ENCODE measurements around the gene SPAG16. TPM values are rescaled to one million over a fixed set of nuclear protein-coding genes. Genes with fewer than 3 reads are reported as not detected.

Gene SPAG16
- total RNA-seq, 1 donor, result 35.2 TPM

- DNase-seq (ENCODE audit: low read depth), result no peak
- no peak overlapping the region for H3K4me3 ChIP-seq (ENCODE audit: low read depth, low read length)
- no peak for TF ChIP-seq CTCF (IDR thresholded peaks at IDR 0.05; ENCODE audit: insufficient read depth, low read length)
These were observed 135.7 kb downstream of the SPAG16 start for GRCh38 chr2:213419980-213420379.

- no peak for TF ChIP-seq CTCF (IDR thresholded peaks at IDR 0.05; ENCODE audit: insufficient read depth, low read length)
- no peak overlapping the region for H3K4me3 ChIP-seq (ENCODE audit: low read depth, low read length)
- no peak for DNase-seq (ENCODE audit: low read depth)
These were observed 136.6 kb downstream of the SPAG16 start for GRCh38 chr2:213420828-213421385.

- DNase-seq (ENCODE audit: low read depth), result no peak
- TF ChIP-seq CTCF (IDR thresholded peaks at IDR 0.05; ENCODE audit: insufficient read depth, low read length), result no peak
- no peak overlapping the region for H3K4me3 ChIP-seq (ENCODE audit: low read depth, low read length)
These were observed 137.9 kb downstream of the SPAG16 start for GRCh38 chr2:213422211-213422610.

GRCh38 chr2:213425618-213426017, 141.4 kb downstream of the SPAG16 start:
- TF ChIP-seq CTCF (IDR thresholded peaks at IDR 0.05; ENCODE audit: insufficient read depth, low read length), result no peak
- H3K4me3 ChIP-seq (ENCODE audit: low read depth, low read length), result no peak overlapping the region
- DNase-seq (ENCODE audit: low read depth), result no peak

- no peak overlapping the region for H3K4me3 ChIP-seq (ENCODE audit: low read depth, low read length)
- DNase-seq (ENCODE audit: low read depth), result peak; percentile 7
- TF ChIP-seq CTCF (IDR thresholded peaks at IDR 0.05; ENCODE audit: insufficient read depth, low read length), result no peak
These were observed 145.3 kb downstream of the SPAG16 start for GRCh38 chr2:213429516-213429915.

GRCh38 chr2:213443921-213444320, 159.7 kb downstream of the SPAG16 start:
- no peak overlapping the region for H3K4me3 ChIP-seq (ENCODE audit: low read depth, low read length)
- TF ChIP-seq CTCF (IDR thresholded peaks at IDR 0.05; ENCODE audit: insufficient read depth, low read length), result no peak
- no peak for DNase-seq (ENCODE audit: low read depth)
